HEK293 (cell line): ENCODE data around the gene TBX6.

Experiments
- CTCF ChIP-seq: fragments of 450-650 bp; formaldehyde crosslinking; IDR thresholded peaks from 2 replicates; pipeline ENCODE4 v1.5.1; 2016; ENCODE audit warnings: missing biosample characterization, missing genetic modification characterization
- HOXD13 ChIP-seq: sonication (generic); formaldehyde crosslinking; IDR thresholded peaks from 2 replicates; pipeline ENCODE4 v1.8.0; 2022; ENCODE audit warnings: missing genetic modification reagents, borderline replicate concordance
- KLF16 ChIP-seq: fragments of 450-650 bp; formaldehyde crosslinking; IDR thresholded peaks from 2 replicates; pipeline ENCODE4 v1.5.1; 2017; ENCODE audit warnings: missing biosample characterization, missing genetic modification characterization
- PATZ1 ChIP-seq: fragments of 450-650 bp; formaldehyde crosslinking; IDR thresholded peaks from 2 replicates; pipeline ENCODE4 v1.5.1; 2016; ENCODE audit warnings: missing biosample characterization, missing genetic modification characterization
- PRDM4 ChIP-seq: fragments of 450-650 bp; formaldehyde crosslinking; IDR thresholded peaks from 2 replicates; pipeline ENCODE4 v1.5.1; 2017; ENCODE audit warnings: missing biosample characterization, missing genetic modification characterization
- TSHZ1 ChIP-seq: fragments of 450-650 bp; formaldehyde crosslinking; IDR thresholded peaks from 2 replicates; pipeline ENCODE4 v1.5.1; 2016; ENCODE audit warnings: missing biosample characterization, missing genetic modification characterization, borderline replicate concordance
- ZBTB11 ChIP-seq: fragments of 450-650 bp; formaldehyde crosslinking; conservative IDR thresholded peaks from 2 replicates; pipeline ENCODE4 v1.5.1; 2016; ENCODE audit warnings: low read depth, missing biosample characterization, missing genetic modification characterization
- ZBTB20 ChIP-seq: fragments of 450-650 bp; formaldehyde crosslinking; IDR thresholded peaks from 2 replicates; pipeline ENCODE4 v1.5.1; 2016; ENCODE audit warnings: missing biosample characterization, missing genetic modification characterization
- ZBTB7A ChIP-seq: fragments of 450-650 bp; formaldehyde crosslinking; IDR thresholded peaks from 2 replicates; pipeline ENCODE4 v1.5.1; 2016; ENCODE audit warnings: low read depth, missing biosample characterization, missing genetic modification characterization
- ZFHX2 ChIP-seq: fragments of 450-650 bp; formaldehyde crosslinking; conservative IDR thresholded peaks from 2 replicates; pipeline ENCODE4 v1.5.1; 2016; ENCODE audit warnings: missing biosample characterization, missing genetic modification characterization
- ZNF335 ChIP-seq: fragments of 450-650 bp; formaldehyde crosslinking; conservative IDR thresholded peaks from 2 replicates; pipeline ENCODE4 v1.5.1; 2016; ENCODE audit warnings: missing biosample characterization, missing genetic modification characterization
- ZNF449 ChIP-seq: fragments of 450-650 bp; formaldehyde crosslinking; IDR thresholded peaks from 2 replicates; pipeline ENCODE4 v1.5.1; 2017; ENCODE audit warnings: missing biosample characterization, mild to moderate bottlenecking, missing genetic modification characterization, moderate library complexity
- ZNF585B ChIP-seq: fragments of 450-650 bp; formaldehyde crosslinking; IDR thresholded peaks from 2 replicates; pipeline ENCODE4 v1.5.1; 2016; ENCODE audit warnings: missing biosample characterization, missing genetic modification characterization

GRCh38 chr16:30063278-30063892 is 28.3 kb downstream of the TBX6 start:
- TF ChIP-seq KLF16 = no peak
- TF ChIP-seq CTCF = no peak
- TF ChIP-seq PRDM4 (tag by site-specific recombination) = no peak
- TF ChIP-seq TSHZ1 = no peak
- TF ChIP-seq ZNF585B = no peak
- no peak for TF ChIP-seq ZBTB11 (tag by site-specific recombination)
- TF ChIP-seq ZFHX2 = peak; percentile 18; the same call in 1 of the 2 replicates
- no peak for TF ChIP-seq HOXD13 (CRISPR knock-in tag)
- TF ChIP-seq PATZ1 = no peak
- TF ChIP-seq ZBTB7A (tag by site-specific recombination) = no peak
- TF ChIP-seq ZNF449 (tag by site-specific recombination) = no peak
- TF ChIP-seq ZNF335 (tag by site-specific recombination) = no peak
- TF ChIP-seq ZBTB20 (tag by site-specific recombination) = no peak
